GM21576 (cell line): Measurements from ENCODE around the gene RYR1.
"Not testable (repeated sequence)": the region's sequence is repeated elsewhere in the genome, so short reads cannot be mapped to it uniquely, and the experiment has no call there.

Experiments used
- ATAC-seq: cut with Tn5 transposase; IDR thresholded peaks from one replicate; pipeline ENCODE4 v1.9.1; 2021; ENCODE audit warnings: mild to moderate bottlenecking, moderate library complexity; ENCODE audit not compliant: unreplicated experiment

The RYR1 gene

GRCh38 chr19:38425810-38426466 lies 7.6 kb upstream of the RYR1 start, which contains the start of gene RASGRP4:
RASGRP4 (minus strand) TSS chr19:38426219; CDS start chr19:38426091, 128 bp downstream.
- no peak for ATAC-seq

DNA sequence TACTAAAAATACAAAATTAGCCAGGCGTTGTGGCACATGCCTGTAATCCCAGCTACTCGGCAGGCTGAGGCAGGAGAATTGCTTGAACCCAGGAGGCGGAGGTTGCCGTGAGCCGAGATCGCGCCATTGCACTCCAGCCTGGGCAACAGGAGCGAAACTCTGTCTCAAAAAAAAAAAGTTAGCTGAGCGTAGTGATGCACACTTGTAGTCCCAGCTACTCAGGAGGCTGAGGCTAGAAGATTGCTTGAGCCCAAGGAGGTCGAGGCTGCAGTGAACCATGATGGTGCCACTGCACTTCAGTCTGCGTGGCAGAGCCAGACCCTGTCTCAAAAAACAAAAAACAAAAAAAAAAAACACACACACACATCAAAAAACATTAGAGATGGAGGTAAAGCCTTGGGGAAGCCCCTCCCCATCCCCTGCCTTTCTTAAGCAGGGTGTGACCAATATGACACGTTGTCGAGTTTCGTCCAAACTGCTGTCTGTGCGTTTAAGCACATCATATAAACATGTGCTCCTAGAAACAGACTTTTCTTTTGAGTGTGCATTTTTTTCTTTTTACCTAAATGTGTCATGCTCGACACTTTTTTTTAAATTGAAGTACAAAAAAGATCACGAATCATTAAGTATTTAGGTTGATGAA lies 6.3 kb upstream of the RYR1 start:
- ATAC-seq: not testable (repeated sequence)

- ATAC-seq: no peak
Measured at GRCh38 chr19:38429055-38429810, 4.3 kb upstream of the RYR1 start.

DNA sequence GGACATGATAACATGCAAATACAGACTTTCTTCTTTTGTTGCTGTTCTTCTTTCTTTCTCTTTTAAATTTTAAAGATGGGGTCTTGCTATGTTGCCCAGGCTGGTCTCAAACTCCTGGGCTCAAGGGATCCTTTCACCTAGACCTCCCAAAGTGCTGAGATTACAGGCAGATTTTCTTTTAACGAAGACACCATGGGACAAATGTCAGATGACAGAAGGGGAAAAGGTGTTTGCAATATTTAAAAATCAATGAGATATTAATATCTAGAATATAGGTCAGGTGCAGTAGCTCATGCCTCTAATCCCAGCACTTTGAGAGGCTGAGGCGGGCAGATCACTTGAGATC lies 3.7 kb upstream of the RYR1 start:
- no peak for ATAC-seq

DNA sequence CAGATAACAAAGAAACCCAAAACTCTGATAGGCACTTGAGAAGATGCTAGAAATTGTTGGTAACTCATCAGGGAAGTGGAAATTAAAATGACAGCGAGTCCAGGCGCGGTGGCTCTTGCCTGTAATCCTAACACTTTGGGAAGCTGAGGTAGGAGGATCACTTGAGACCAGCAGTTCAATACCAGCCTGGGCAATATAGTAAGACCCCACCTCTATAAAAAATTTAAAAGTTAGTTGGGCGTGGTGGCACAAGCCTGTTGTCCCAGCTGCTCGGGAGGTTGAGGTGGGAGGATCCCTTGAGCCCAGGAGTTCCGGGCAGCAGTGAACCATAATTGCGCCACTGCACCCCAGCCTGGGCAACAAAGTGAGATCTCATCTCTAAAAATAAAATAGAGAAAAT lies 2.6 kb upstream of the RYR1 start:
- no peak for ATAC-seq

DNA sequence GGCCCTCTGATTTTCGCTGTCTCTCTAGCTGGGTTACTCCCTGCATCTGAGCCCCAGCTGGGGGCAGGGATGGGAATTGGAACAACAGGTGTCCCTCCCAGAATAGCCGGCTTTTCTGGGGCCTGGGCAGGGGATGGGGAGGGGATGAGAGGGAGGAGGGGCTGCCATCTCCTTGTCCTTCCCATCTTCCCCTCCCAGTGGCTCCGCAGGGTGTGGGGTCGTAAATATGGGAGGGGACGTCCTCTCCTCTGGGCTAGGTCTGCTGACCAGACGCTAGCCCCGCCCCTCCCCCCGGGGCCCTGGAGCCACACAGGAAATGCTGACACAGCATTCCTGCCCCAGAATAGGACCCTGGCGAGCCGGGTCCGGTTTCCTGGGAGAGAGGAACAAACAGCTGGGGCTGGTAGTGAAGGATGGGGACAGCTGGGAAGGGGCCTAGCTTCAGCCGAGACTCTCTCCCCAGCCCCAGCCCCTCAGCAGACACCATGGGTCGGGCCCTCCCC lies 1.1 kb downstream of the RYR1 start:
- ATAC-seq: no peak

GRCh38 chr19:38437295-38437694 lies 3.8 kb downstream of the RYR1 start:
- no peak for ATAC-seq

GRCh38 chr19:38437917-38438316 lies 4.4 kb downstream of the RYR1 start:
- ATAC-seq: no peak

GRCh38 chr19:38440592-38440991 lies 7.1 kb downstream of the RYR1 start:
- no peak for ATAC-seq

- no peak for ATAC-seq
Measured at GRCh38 chr19:38441657-38442348, 8.3 kb downstream of the RYR1 start.

DNA sequence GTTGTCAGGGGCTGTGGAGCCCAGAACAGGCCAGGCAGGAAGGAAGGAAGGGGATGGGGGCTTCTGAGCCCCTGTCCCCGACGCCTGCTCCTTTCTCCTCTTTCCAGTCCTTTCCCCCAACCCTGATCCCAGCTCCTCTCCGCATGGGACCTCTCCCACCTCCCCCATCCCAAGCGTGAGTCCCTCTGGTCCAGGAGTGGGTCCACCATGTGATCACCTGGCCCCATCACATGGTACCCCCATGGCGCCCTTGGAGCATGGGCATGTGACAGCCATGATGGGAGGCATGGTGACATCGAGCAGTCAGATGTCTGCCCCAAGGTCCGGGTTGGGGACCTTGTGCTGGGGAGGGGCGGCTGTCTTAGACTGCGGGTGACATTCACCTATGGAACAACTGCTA lies 9.2 kb downstream of the RYR1 start:
- no peak for ATAC-seq

- no peak for ATAC-seq
Measured at GRCh38 chr19:38443458-38443999, 10.0 kb downstream of the RYR1 start.

DNA sequence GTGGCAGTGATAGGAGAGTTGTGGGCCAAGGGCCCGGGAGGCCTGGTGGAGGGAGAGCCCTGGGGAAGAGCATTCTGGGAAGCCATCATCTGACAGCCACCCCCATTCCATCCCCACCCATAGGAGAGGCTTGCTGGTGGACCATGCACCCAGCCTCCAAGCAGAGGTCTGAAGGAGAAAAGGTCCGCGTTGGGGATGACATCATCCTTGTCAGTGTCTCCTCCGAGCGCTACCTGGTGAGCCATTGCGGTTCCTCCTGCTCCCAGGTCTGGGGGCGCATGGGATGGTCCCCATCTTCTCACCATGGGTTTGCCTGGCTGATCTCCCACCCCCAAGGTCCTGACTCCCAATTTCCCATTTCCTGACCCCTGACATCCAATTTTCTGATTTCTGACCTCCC lies 10.5 kb downstream of the RYR1 start:
- ATAC-seq: no peak

DNA sequence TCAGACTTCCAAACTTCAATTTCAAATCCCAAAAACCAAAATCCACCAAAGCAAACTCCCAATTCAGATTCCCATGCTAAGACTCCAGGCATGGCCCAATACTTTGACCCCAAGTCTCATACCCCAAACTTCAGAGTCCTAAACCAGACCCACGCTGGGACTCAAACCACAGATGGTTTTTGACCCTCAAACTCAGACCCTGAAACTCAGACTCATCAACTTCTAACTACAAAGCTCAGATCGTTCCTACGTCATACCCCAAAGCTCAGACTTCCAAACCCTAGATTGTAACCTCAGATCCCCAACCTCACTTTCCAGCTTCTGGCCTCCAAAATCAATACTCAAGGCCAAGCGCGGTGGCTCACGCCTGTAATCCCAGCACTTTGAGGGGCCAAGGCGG lies 11.9 kb downstream of the RYR1 start:
- ATAC-seq: no peak

DNA sequence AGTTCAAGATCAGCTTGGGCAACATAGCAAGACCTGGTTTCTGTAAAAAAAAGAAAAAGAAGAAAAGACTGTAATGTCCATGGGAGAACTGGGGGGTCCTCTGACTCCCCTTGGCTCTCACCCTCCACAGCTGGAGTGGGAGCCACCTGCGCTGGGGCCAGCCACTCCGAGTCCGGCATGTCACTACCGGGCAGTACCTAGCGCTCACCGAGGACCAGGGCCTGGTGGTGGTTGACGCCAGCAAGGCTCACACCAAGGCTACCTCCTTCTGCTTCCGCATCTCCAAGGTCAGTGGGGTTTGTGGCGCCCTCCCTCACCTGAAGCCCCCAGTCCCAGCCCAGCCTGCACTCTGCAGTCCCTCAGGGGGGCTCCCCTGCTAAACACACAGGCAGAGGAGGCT lies 14.7 kb downstream of the RYR1 start:
- ATAC-seq: no peak

- no peak for ATAC-seq
Measured at GRCh38 chr19:38449518-38449917, 16.0 kb downstream of the RYR1 start.

- no peak for ATAC-seq
Measured at GRCh38 chr19:38451036-38451435, 17.5 kb downstream of the RYR1 start.

DNA sequence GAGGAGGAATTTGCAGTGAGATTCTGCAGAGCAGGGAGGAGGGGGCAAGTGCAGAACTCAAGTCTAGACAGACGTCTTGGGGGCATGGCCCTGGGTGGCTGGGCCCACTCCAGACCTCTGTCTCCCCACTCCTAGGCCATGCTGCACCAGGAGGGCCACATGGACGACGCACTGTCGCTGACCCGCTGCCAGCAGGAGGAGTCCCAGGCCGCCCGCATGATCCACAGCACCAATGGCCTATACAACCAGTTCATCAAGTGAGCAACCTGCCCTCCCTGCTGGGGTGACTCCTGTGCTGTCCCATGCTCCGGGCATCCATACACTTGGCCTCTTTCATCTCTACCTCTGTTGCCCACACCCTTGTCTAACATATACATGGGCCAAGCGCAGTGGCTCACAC lies 18.1 kb downstream of the RYR1 start:
- ATAC-seq: no peak

- no peak for ATAC-seq
Measured at GRCh38 chr19:38452430-38453366, 19.2 kb downstream of the RYR1 start.

- no peak for ATAC-seq
Measured at GRCh38 chr19:38453596-38453995, 20.1 kb downstream of the RYR1 start.
